Measurements from ENCODE around the gene PRKCD. TPM values are rescaled to one million over a fixed set of nuclear protein-coding genes. Genes with fewer than 3 reads are reported as not detected.

The PRKCD gene
- total RNA-seq, 1 experiment from 2014 or later, result 34.3 TPM

DNA sequence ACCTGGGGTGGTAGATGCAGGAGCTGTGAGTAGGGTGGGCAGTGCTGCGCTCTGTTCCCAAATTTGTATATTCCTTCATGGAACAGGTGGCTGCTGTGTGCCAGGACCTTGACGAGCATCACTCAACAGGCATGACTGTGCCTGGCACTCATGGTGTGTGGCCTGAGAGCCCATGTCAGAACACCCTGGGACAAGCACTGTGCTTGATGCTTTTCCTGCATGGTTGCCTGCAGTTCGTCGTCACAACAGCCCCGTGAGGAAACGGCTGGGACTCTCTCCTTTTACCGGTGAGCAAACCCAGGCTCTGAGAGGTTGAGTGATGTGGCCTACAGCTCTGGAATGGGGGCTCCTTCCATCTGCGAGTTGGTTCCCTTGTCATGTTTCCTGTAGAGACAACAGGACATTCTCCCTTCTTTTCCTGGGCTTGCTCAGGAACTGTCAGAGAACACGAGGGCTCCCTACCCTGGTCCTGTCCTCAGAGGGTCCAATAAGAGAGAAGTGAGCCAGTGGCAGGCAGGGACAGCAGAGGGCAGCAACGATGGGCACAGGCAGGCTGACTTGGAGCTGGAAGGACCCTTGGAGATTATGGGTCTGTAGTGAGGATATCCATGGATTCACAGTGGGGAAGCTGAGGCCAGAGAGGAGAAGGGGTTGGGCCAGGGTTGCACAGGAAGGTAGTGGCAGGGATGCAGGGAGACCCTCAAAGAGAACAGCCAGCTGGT, 37.4 kb downstream of the PRKCD start:
- intact Hi-C loops (cut with micrococcal nuclease; ENCODE audit: unreplicated experiment), result loop anchor here (10.0 kb wide), 1 partner anchor 516 kb away; no protein-coding TSS in a partner anchor
- ChIA-PET POLR2A (ENCODE audit: unreplicated experiment) (interaction anchor here (0.6 kb wide), 2 partner anchors 9 to 64 kb away, joined by 5 to 15 read pairs; no protein-coding TSS in a partner anchor), CTCF (interaction anchor here (0.6 kb wide), 1 partner anchor 348 kb away, joined by 6 read pairs; no protein-coding TSS in a partner anchor)
- no TSS peak for BruUV-seq (replicated peaks)
- H3F3A ChIP-seq (ENCODE audit: insufficient read depth, low read depth), result no peaks in the 10 kb centered on the region
- H3K79me2 ChIP-seq (ENCODE audit: low read depth), result no peaks in the 10 kb centered on the region
- H3K9me3 ChIP-seq (ENCODE audit: insufficient read depth, low read depth), result no peaks in the 10 kb centered on the region
- no peak overlapping the region for H3K27ac ChIP-seq
- H3K4me1 ChIP-seq (replicated peaks; ENCODE audit: insufficient read depth), result peaks cover 8% of the 10 kb centered on the region
- no peak for DNase-seq
- TF ChIP-seq EZH2 (IDR thresholded peaks at IDR 0.05; ENCODE audit: low read depth), result no peak
- TF ChIP-seq, protein P1, sequence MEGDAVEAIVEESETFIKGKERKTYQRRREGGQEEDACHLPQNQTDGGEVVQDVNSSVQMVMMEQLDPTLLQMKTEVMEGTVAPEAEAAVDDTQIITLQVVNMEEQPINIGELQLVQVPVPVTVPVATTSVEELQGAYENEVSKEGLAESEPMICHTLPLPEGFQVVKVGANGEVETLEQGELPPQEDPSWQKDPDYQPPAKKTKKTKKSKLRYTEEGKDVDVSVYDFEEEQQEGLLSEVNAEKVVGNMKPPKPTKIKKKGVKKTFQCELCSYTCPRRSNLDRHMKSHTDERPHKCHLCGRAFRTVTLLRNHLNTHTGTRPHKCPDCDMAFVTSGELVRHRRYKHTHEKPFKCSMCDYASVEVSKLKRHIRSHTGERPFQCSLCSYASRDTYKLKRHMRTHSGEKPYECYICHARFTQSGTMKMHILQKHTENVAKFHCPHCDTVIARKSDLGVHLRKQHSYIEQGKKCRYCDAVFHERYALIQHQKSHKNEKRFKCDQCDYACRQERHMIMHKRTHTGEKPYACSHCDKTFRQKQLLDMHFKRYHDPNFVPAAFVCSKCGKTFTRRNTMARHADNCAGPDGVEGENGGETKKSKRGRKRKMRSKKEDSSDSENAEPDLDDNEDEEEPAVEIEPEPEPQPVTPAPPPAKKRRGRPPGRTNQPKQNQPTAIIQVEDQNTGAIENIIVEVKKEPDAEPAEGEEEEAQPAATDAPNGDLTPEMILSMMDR (conservative IDR thresholded peaks at IDR 0.05), result no peak
- H3K27me3 ChIP-seq (ENCODE audit: insufficient read depth, low read depth), result no peaks in the 10 kb centered on the region
- no peaks in the 10 kb centered on the region for H3K36me3 ChIP-seq (ENCODE audit: low read depth)
- no peak overlapping the region for H2AFZ ChIP-seq
- no peaks in the 10 kb centered on the region for H3K9me2 ChIP-seq (ENCODE audit: insufficient read depth)
- H4K20me1 ChIP-seq (ENCODE audit: insufficient read depth), result no peaks in the 10 kb centered on the region
- no peak overlapping the region for H3K4me2 ChIP-seq
- no peak overlapping the region for H3K4me3 ChIP-seq

DNA sequence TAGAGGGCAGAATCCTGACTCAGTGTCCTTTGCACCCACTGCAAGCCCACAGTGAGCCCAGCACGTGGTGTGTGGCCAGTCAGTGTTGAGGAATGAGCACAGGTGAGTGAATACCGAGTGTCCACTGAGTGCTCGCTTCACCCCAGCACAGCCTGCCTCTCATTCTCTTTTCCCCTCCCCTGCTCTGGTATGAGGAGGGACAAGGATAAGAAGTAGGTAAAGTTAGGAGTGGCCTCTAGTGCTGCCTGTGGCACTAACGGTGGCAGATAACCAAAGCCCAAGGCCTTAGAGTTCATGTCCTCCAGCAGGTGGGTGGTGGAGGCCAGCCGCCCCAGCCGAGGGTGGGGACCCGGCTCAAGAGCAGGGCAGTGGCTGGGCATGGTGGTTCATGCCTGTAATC, 38.0 kb downstream of the PRKCD start:
- Histone ChIP-seq H3F3A (ENCODE audit: insufficient read depth, low read depth) (no peaks in the 10 kb centered on the region), H3K9me3 (ENCODE audit: insufficient read depth, low read depth) (no peaks in the 10 kb centered on the region), H3K79me2 (ENCODE audit: low read depth) (no peaks in the 10 kb centered on the region), H3K36me3 (ENCODE audit: low read depth) (no peaks in the 10 kb centered on the region), H3K4me2 (no peak overlapping the region), H3K9me2 (ENCODE audit: insufficient read depth) (no peaks in the 10 kb centered on the region), H3K27me3 (ENCODE audit: insufficient read depth, low read depth) (no peaks in the 10 kb centered on the region), H2AFZ (no peak overlapping the region), H3K27ac (no peak overlapping the region), H3K4me1 (replicated peaks; ENCODE audit: insufficient read depth) (peaks cover 8% of the 10 kb centered on the region), H3K4me3 (no peak overlapping the region), H4K20me1 (ENCODE audit: insufficient read depth) (no peaks in the 10 kb centered on the region)
- BruUV-seq (replicated peaks), result no TSS peak
- CTCF ChIA-PET, result no interaction called here
- no peak for DNase-seq
- POLR2A ChIA-PET (ENCODE audit: unreplicated experiment), result no interaction called here
- intact Hi-C loops (cut with micrococcal nuclease; ENCODE audit: unreplicated experiment), result loop anchor here (10.0 kb wide), 1 partner anchor 516 kb away; no protein-coding TSS in a partner anchor
- TF ChIP-seq, protein P1 (conservative IDR thresholded peaks at IDR 0.05), result no peak
- TF ChIP-seq EZH2 (IDR thresholded peaks at IDR 0.05; ENCODE audit: low read depth), result no peak

DNA sequence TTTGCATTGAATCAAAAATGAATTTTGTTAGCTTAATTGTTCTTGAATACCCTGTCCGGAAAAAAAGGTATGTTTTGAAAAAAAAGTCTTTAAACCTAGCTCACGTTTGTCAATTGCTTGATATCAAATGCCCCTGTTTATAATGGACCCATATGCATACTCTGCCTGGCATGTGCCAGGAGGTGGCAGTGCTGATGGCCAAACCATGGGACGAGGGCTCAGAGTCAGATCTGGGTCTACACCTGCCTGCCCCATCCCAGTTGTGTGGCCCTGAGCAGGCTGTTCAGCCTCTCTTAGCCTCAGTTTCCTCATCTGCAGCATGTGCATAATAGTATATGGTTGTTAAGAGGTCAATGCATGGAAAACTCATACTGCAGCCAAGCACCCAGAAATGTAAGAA, 38.8 kb downstream of the PRKCD start:
- no TSS peak for BruUV-seq (replicated peaks)
- CTCF ChIA-PET, result interaction anchor here (0.6 kb wide), 1 partner anchor 96 kb away, joined by 6 read pairs; no protein-coding TSS in a partner anchor
- intact Hi-C loops (cut with micrococcal nuclease; ENCODE audit: unreplicated experiment), result loop anchor here (10.0 kb wide), 1 partner anchor 515 kb away; no protein-coding TSS in a partner anchor

More for the DNA sequence above, 38.8 kb downstream of the PRKCD start:
- Histone ChIP-seq H3K9me3 (ENCODE audit: insufficient read depth, low read depth) (no peaks in the 10 kb centered on the region), H2AFZ (no peak overlapping the region), H3K9me2 (ENCODE audit: insufficient read depth) (no peaks in the 10 kb centered on the region), H3F3A (ENCODE audit: insufficient read depth, low read depth) (no peaks in the 10 kb centered on the region), H3K79me2 (ENCODE audit: low read depth) (no peaks in the 10 kb centered on the region), H3K4me3 (no peak overlapping the region), H3K27me3 (ENCODE audit: insufficient read depth, low read depth) (no peaks in the 10 kb centered on the region), H3K4me1 (replicated peaks; ENCODE audit: insufficient read depth) (peaks cover 8% of the 10 kb centered on the region), H3K4me2 (no peak overlapping the region), H3K36me3 (ENCODE audit: low read depth) (no peaks in the 10 kb centered on the region), H4K20me1 (ENCODE audit: insufficient read depth) (no peaks in the 10 kb centered on the region), H3K27ac (no peak overlapping the region)
- TF ChIP-seq, protein P1 (conservative IDR thresholded peaks at IDR 0.05), result no peak
- TF ChIP-seq EZH2 (IDR thresholded peaks at IDR 0.05; ENCODE audit: low read depth), result no peak
- no peak for DNase-seq
- POLR2A ChIA-PET (ENCODE audit: unreplicated experiment), result interaction anchor here (0.5 kb wide), 1 partner anchor 9 kb away, joined by 5 read pairs; no protein-coding TSS in a partner anchor
